Mesendoderm (in vitro differentiated cells): ENCODE results near the gene RND1.
"Not testable (repeated sequence)": the region's sequence is repeated elsewhere in the genome, so short reads cannot be mapped to it uniquely, and the experiment has no call there.

ENCODE experiments used
- DNase-seq: peaks from one replicate; pipeline ENCODE4 v3.0.0; 2013
- H2AK5ac ChIP-seq: 2 replicates; pipeline ENCODE4 v1.6.1; 2013; ENCODE audit warnings: low read length, inconsistent platforms
- H2BK120ac ChIP-seq: 2 replicates; pipeline ENCODE4 v1.6.1; 2013; ENCODE audit warnings: low read depth, mild to moderate bottlenecking, low read length, moderate library complexity, mixed read lengths
- H2BK15ac ChIP-seq: replicated peaks from 2 replicates; pipeline ENCODE4 v1.6.1; 2013; ENCODE audit warnings: low read depth, mild to moderate bottlenecking, moderate library complexity
- H2BK5ac ChIP-seq: 2 replicates; pipeline ENCODE4 v1.6.1; 2013; ENCODE audit warnings: low read length, inconsistent platforms
- H3K18ac ChIP-seq: 2 replicates; pipeline ENCODE4 v1.6.1; 2013; ENCODE audit warnings: mild to moderate bottlenecking, low read length, mixed read lengths
- H3K23ac ChIP-seq: one replicate; pipeline ENCODE4 v1.6.1; 2013; ENCODE audit warnings: low read length
- H3K27ac ChIP-seq: 2 replicates; pipeline ENCODE4 v1.5.1; 2013; ENCODE audit warnings: low read depth, mild to moderate bottlenecking, inconsistent platforms, low read length, moderate library complexity
- H3K27me3 ChIP-seq: 2 replicates; pipeline ENCODE4 v1.6.1; 2013; ENCODE audit warnings: low read length, control low read depth, mild to moderate bottlenecking, inconsistent platforms; ENCODE audit not compliant: insufficient read depth, poor library complexity
- H3K36me3 ChIP-seq: 2 replicates; pipeline ENCODE4 v1.6.1; 2013; ENCODE audit warnings: low read length, inconsistent platforms; ENCODE audit not compliant: control insufficient read depth, insufficient read depth
- H3K4ac ChIP-seq: one replicate; pipeline ENCODE4 v1.6.1; 2013; ENCODE audit warnings: low read depth, mild to moderate bottlenecking, low read length, moderate library complexity
- H3K4me1 ChIP-seq: 2 replicates; pipeline ENCODE4 v1.6.1; 2013; ENCODE audit warnings: low read depth, low read length, inconsistent platforms; ENCODE audit not compliant: control insufficient read depth
- H3K4me2 ChIP-seq: 2 replicates; pipeline ENCODE4 v1.6.1; 2013; ENCODE audit warnings: low read length
- H3K4me3 ChIP-seq: 2 replicates; pipeline ENCODE4 v1.5.1; 2013; ENCODE audit warnings: mild to moderate bottlenecking, low read length
- H3K56ac ChIP-seq: one replicate; pipeline ENCODE4 v1.6.1; 2013; ENCODE audit warnings: low read length
- H3K79me1 ChIP-seq: 2 replicates; pipeline ENCODE4 v1.6.1; 2013; ENCODE audit warnings: low read length, inconsistent platforms
- H3K79me2 ChIP-seq: 2 replicates; pipeline ENCODE4 v1.6.1; 2013; ENCODE audit warnings: mild to moderate bottlenecking, low read length; ENCODE audit not compliant: control insufficient read depth, insufficient read depth
- H3K9ac ChIP-seq: 2 replicates; pipeline ENCODE4 v1.6.1; 2013; ENCODE audit warnings: low read length, inconsistent platforms
- H4K5ac ChIP-seq: one replicate; pipeline ENCODE4 v1.6.1; 2013; ENCODE audit warnings: low read length
- H4K8ac ChIP-seq: one replicate; pipeline ENCODE4 v1.6.1; 2013; ENCODE audit warnings: low read depth, mild to moderate bottlenecking, control low read depth, low read length, moderate library complexity
- WGBS: extraction: QIAGEN DNeasy Blood & Tissue Kit; methylation state at CpG from one replicate; pipeline ENCODE4 v1.1.7; 2013; ENCODE audit warnings: low lambda C conversion rate, missing lambda C conversion rate; ENCODE audit not compliant: insufficient coverage; ENCODE audit errors: extremely low coverage; 5-methylcytosine and 5-hydroxymethylcytosine counted together

RND1 gene

DNA sequence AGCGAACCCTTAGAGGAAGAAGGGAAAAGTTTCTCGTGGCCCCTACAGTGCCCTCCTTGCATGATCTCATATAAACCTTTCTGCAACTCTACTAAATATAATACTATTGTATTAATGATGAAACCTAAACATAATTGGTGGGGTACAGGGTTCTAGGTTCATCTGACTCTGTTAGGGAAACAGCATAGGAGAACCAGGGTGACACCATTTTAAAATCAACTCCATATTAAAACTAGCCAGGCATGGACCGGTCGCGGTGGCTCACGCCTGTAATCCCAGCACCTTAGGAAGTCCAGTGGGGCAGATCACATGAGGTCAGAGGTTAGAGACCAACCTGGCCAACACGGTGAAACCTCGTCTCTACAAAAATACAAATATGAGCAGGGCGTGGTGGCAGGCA lies 15.0 kb upstream of the RND1 start:
- no peak overlapping the region for H3K27ac ChIP-seq
- H3K4me2 ChIP-seq, result no peak overlapping the region
- H3K18ac ChIP-seq, result no peak overlapping the region
- H3K79me2 ChIP-seq, result no peaks in the 10 kb centered on the region
- no peak overlapping the region for H3K4ac ChIP-seq
- no peaks in the 10 kb centered on the region for H3K27me3 ChIP-seq
- H4K5ac ChIP-seq, result no peak overlapping the region
- H3K4me1 ChIP-seq, result peaks cover 21% of the 10 kb centered on the region
- no peaks in the 10 kb centered on the region for H3K36me3 ChIP-seq
- no peak overlapping the region for H4K8ac ChIP-seq
- H2BK15ac ChIP-seq, result no peak overlapping the region
- no peak overlapping the region for H2BK5ac ChIP-seq
- H3K56ac ChIP-seq, result no peak overlapping the region
- H2BK120ac ChIP-seq, result no peak overlapping the region
- DNase-seq, result no peak
- H2AK5ac ChIP-seq, result no peak overlapping the region
- WGBS, result no CpG with 5 or more reads among the region's 9 CpGs
- H3K79me1 ChIP-seq, result no peaks in the 10 kb centered on the region
- H3K9ac ChIP-seq, result no peak overlapping the region
- H3K4me3 ChIP-seq, result no peak overlapping the region
- no peak overlapping the region for H3K23ac ChIP-seq

GRCh38 chr12:48878548-48878947 lies 12.9 kb upstream of the RND1 start:
- Histone ChIP-seq H2BK5ac (no peak overlapping the region), H4K5ac (no peak overlapping the region), H3K4me1 (peaks cover 15% of the 10 kb centered on the region), H3K56ac (no peak overlapping the region), H3K4me2 (no peak overlapping the region), H3K27ac (no peak overlapping the region), H2BK15ac (no peak overlapping the region), H3K79me1 (no peaks in the 10 kb centered on the region), H2BK120ac (no peak overlapping the region), H4K8ac (no peak overlapping the region), H3K4me3 (no peak overlapping the region), H3K23ac (no peak overlapping the region), H3K79me2 (no peaks in the 10 kb centered on the region), H3K18ac (no peak overlapping the region), H3K36me3 (no peaks in the 10 kb centered on the region), H3K4ac (no peak overlapping the region), H3K27me3 (no peaks in the 10 kb centered on the region), H2AK5ac (no peak overlapping the region), H3K9ac (no peak overlapping the region)
- no CpG with 5 or more reads among the region's 2 CpGs for WGBS
- DNase-seq, result no peak

DNA sequence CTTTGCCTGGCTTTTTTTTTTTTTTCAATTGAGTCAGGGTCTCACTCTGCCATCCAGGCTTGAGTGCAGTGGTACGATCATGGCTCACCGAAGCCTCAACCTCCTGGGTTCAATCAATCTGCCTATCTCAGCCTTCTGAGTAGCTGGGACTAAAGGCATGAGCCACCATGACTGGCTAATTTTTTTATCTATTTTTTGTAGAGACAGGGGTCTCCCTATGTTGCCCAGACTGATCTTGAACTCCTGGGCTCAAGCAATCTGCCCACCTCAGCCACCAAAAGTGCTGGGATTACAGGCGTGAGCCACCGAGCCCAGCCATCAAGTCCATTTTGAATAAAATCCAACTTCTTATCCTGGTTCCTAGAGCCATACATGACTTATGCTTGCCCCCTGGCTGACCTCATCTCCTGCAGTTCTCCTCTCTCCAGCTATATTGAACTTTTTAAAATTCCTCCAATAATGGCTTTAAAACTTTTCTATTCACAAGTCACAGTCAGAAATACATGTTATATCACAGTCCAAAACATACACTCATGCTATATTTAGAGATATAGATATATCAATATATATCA lies 10.4 kb upstream of the RND1 start:
- H2BK120ac ChIP-seq, result no peak overlapping the region
- H3K56ac ChIP-seq, result no peak overlapping the region
- WGBS, result no CpG with 5 or more reads among the region's 4 CpGs
- no peak overlapping the region for H2AK5ac ChIP-seq
- no peak overlapping the region for H3K9ac ChIP-seq
- H2BK5ac ChIP-seq, result no peak overlapping the region
- no peak overlapping the region for H3K18ac ChIP-seq
- H3K4me1 ChIP-seq, result no peaks in the 10 kb centered on the region
- no peak overlapping the region for H4K8ac ChIP-seq
- H2BK15ac ChIP-seq, result no peak overlapping the region
- no peak overlapping the region for H3K4me2 ChIP-seq
- no peak overlapping the region for H3K4ac ChIP-seq
- H3K36me3 ChIP-seq, result no peaks in the 10 kb centered on the region
- no peak overlapping the region for H3K27ac ChIP-seq
- no peak overlapping the region for H4K5ac ChIP-seq
- no peaks in the 10 kb centered on the region for H3K27me3 ChIP-seq
- DNase-seq, result no peak
- H3K23ac ChIP-seq, result no peak overlapping the region
- H3K79me2 ChIP-seq, result no peaks in the 10 kb centered on the region
- H3K4me3 ChIP-seq, result no peak overlapping the region
- H3K79me1 ChIP-seq, result no peaks in the 10 kb centered on the region

- not testable (repeated sequence) for H3K4me2 ChIP-seq, H3K79me2 ChIP-seq, H4K5ac ChIP-seq, H3K4ac ChIP-seq, H3K79me1 ChIP-seq, H3K9ac ChIP-seq, H2AK5ac ChIP-seq, H3K4me3 ChIP-seq, H3K27me3 ChIP-seq, H2BK5ac ChIP-seq, H2BK120ac ChIP-seq, H4K8ac ChIP-seq, H3K23ac ChIP-seq, H3K36me3 ChIP-seq, H3K18ac ChIP-seq, H3K27ac ChIP-seq, H3K56ac ChIP-seq, H3K4me1 ChIP-seq, DNase-seq, H2BK15ac ChIP-seq
- no CpG with 5 or more reads among the region's 8 CpGs for WGBS
Measured at GRCh38 chr12:48873534-48873933, 7.9 kb upstream of the RND1 start.

DNA sequence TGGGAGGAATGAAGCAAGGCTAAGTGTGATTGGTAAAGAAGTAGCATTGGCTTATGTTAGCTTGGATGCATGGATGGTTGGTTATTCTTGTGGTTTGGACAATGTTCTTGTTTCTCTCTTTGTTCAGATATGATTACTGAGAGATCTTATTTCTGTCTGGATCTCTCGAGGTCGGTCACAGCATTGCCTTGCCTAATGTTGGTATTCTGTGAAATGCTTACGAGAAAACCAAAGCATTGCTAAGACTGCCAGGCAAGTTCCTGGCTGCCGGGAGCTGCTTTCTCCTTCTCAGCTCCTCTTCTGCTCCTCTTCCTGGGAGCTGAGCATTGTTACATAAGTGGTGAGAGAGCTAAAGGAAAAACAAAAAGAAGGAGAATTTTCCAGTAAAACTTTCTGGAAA lies 7.4 kb upstream of the RND1 start:
- Histone ChIP-seq H2BK15ac (no peak overlapping the region), H3K56ac (no peak overlapping the region), H4K5ac (no peak overlapping the region), H2BK120ac (no peak overlapping the region), H3K36me3 (no peaks in the 10 kb centered on the region), H3K23ac (no peak overlapping the region), H4K8ac (no peak overlapping the region), H3K79me1 (no peaks in the 10 kb centered on the region), H3K9ac (no peak overlapping the region), H3K4me3 (no peak overlapping the region), H3K27ac (no peak overlapping the region), H2BK5ac (no peak overlapping the region), H3K4ac (no peak overlapping the region), H3K18ac (no peak overlapping the region), H3K4me1 (no peaks in the 10 kb centered on the region), H3K79me2 (no peaks in the 10 kb centered on the region), H3K27me3 (no peaks in the 10 kb centered on the region), H2AK5ac (no peak overlapping the region), H3K4me2 (no peak overlapping the region)
- no CpG with 5 or more reads among the region's 4 CpGs for WGBS
- no peak for DNase-seq

DNA sequence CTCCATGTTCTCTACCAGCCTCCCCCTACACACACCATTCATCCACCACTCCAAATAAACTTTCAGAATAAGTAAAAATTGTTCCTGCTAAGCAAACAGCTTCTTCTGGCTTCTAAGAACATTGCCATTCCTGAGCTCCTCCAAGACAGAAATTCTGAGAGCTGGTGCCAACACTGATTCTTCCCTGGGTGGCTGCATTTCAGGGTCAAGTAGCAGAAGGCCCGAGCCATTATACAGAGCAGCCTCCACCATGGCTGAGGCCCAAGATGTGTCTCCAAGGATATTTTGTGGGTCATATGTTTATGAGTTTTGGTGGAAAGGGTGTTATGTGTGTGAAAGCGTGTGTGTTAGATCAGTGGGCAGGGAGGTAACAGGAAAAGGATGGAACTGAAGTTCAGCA lies 3.5 kb upstream of the RND1 start:
- Histone ChIP-seq H4K8ac (no peak overlapping the region), H3K36me3 (no peaks in the 10 kb centered on the region), H2AK5ac (no peak overlapping the region), H3K23ac (no peak overlapping the region), H3K4me3 (no peak overlapping the region), H3K4ac (no peak overlapping the region), H3K18ac (no peak overlapping the region), H3K56ac (no peak overlapping the region), H3K4me1 (no peaks in the 10 kb centered on the region), H3K27ac (no peak overlapping the region), H3K4me2 (no peak overlapping the region), H2BK15ac (no peak overlapping the region), H3K9ac (no peak overlapping the region), H3K27me3 (no peaks in the 10 kb centered on the region), H3K79me1 (no peaks in the 10 kb centered on the region), H4K5ac (no peak overlapping the region), H3K79me2 (no peaks in the 10 kb centered on the region), H2BK5ac (no peak overlapping the region), H2BK120ac (no peak overlapping the region)
- 100% methylated on average over 1 of the region's 2 CpGs for WGBS
- no peak for DNase-seq
